IMR-90 (cell line): ENCODE measurements around the gene DRD5. TPM values are rescaled to one million over a fixed set of nuclear protein-coding genes. Genes with fewer than 3 reads are reported as not detected.

Experiments
- ATAC-seq: fragments of 200-7000 bp; cut with Tn5 transposase; 2 replicates; pipeline ENCODE4 v1.9.1; 2020; ENCODE audit warnings: low read depth, mild to moderate bottlenecking, moderate library complexity
- BruUV-seq: library from RNA; stranded (reverse); fragments of 400-500 nt; replicated peaks from 2 replicates; lab custom pipeline; 2021; lab: Mats Ljungman, UMichigan
- CTCF ChIA-PET: fragments of 300-600 bp; formaldehyde crosslinking; extraction: SDS; loops from one replicate; lab custom pipeline; 2021; ENCODE audit warnings: antibody characterized with exemption; lab: Yijun Ruan, JAX
- POLR2A ChIA-PET: fragments of 300-600 bp; sonication (Branson Sonifier 250); formaldehyde crosslinking; loops from one replicate; lab custom pipeline; 2022; ENCODE audit warnings: antibody characterized with exemption; ENCODE audit not compliant: unreplicated experiment; lab: Charles Lee
- DNase-seq: peaks from one replicate; pipeline ENCODE4 v3.0.0; 2013
- H2AFZ ChIP-seq: replicated peaks from 2 replicates; pipeline ENCODE3; 2013; ENCODE audit warnings: low read length, mild to moderate bottlenecking; ENCODE audit not compliant: poor library complexity
- H2AK5ac ChIP-seq: 2 replicates; pipeline ENCODE4 v1.6.1; 2013; ENCODE audit warnings: low read depth, low read length, inconsistent platforms
- H2AK9ac ChIP-seq: replicated peaks from 2 replicates; pipeline ENCODE3; 2013; ENCODE audit warnings: mild to moderate bottlenecking, low read depth, low read length, moderate library complexity; ENCODE audit not compliant: poor library complexity
- H2BK120ac ChIP-seq: 2 replicates; pipeline ENCODE4 v1.6.1; 2013; ENCODE audit warnings: low read depth, low read length, inconsistent platforms
- H2BK15ac ChIP-seq: 3 replicates; pipeline ENCODE4 v1.6.1; 2013; ENCODE audit warnings: low read depth, low read length, inconsistent platforms
- H2BK20ac ChIP-seq: 2 replicates; pipeline ENCODE4 v1.6.1; 2013; ENCODE audit warnings: low read depth, mild to moderate bottlenecking, inconsistent platforms, low read length, moderate library complexity
- H2BK5ac ChIP-seq: 2 replicates; pipeline ENCODE4 v1.6.1; 2013; ENCODE audit warnings: mild to moderate bottlenecking, low read depth, low read length, inconsistent platforms; ENCODE audit not compliant: poor library complexity, severe bottlenecking
- H3K14ac ChIP-seq: replicated peaks from 2 replicates; pipeline ENCODE4 v1.6.1; 2013; ENCODE audit warnings: low read depth, low read length, inconsistent platforms
- H3K18ac ChIP-seq: 2 replicates; pipeline ENCODE4 v1.6.1; 2013; ENCODE audit warnings: low read depth, low read length, control low read depth
- H3K23ac ChIP-seq: 2 replicates; pipeline ENCODE4 v1.6.1; 2013; ENCODE audit warnings: low read depth, low read length, inconsistent platforms
- H3K27ac ChIP-seq: 2 replicates; pipeline ENCODE4 v1.5.1; 2013; ENCODE audit warnings: mild to moderate bottlenecking, control low read depth, low read length; ENCODE audit not compliant: insufficient read depth
- H3K27me3 ChIP-seq: 2 replicates; pipeline ENCODE4 v1.6.1; 2013; ENCODE audit warnings: low read length; ENCODE audit not compliant: control insufficient read depth, insufficient read depth
- H3K36me3 ChIP-seq: 2 replicates; pipeline ENCODE4 v1.6.1; 2013; ENCODE audit warnings: low read length, mixed read lengths; ENCODE audit not compliant: control insufficient read depth, insufficient read depth
- H3K4ac ChIP-seq: 2 replicates; pipeline ENCODE4 v1.6.1; 2013; ENCODE audit warnings: low read depth, low read length, inconsistent platforms
- H3K4me1 ChIP-seq: 2 replicates; pipeline ENCODE4 v1.6.1; 2013; ENCODE audit warnings: low read length, mixed read lengths; ENCODE audit not compliant: control insufficient read depth, insufficient read depth
- H3K4me2 ChIP-seq: 2 replicates; pipeline ENCODE4 v1.6.1; 2013; ENCODE audit warnings: low read depth, mild to moderate bottlenecking, control low read depth, low read length, moderate library complexity
- H3K4me3 ChIP-seq: 2 replicates; pipeline ENCODE4 v1.5.1; 2013; ENCODE audit warnings: low read depth, mild to moderate bottlenecking, control low read depth, low read length, moderate library complexity; ENCODE audit not compliant: insufficient read depth
- H3K56ac ChIP-seq: 2 replicates; pipeline ENCODE4 v1.6.1; 2013; ENCODE audit warnings: low read length, inconsistent platforms; ENCODE audit not compliant: insufficient read depth; ENCODE audit errors: extremely low read depth
- H3K79me1 ChIP-seq, 2 experiments: 2 replicates each; pipeline ENCODE4 v1.6.1; 2013; ENCODE audit warnings: low read length in 2 of 2, inconsistent platforms in 1 of 2, low read depth in 1 of 2
- H3K9ac ChIP-seq: 2 replicates; pipeline ENCODE4 v1.6.1; 2013; ENCODE audit warnings: low read depth, low read length, control low read depth
- H3K9me1 ChIP-seq: 2 replicates; pipeline ENCODE4 v1.6.1; 2013; ENCODE audit warnings: low read length, inconsistent platforms; ENCODE audit not compliant: insufficient read depth
- H3K9me3 ChIP-seq: 2 replicates; pipeline ENCODE4 v1.6.1; 2013; ENCODE audit warnings: low read length; ENCODE audit not compliant: control insufficient read depth, insufficient read depth
- H4K20me1 ChIP-seq: 2 replicates; pipeline ENCODE4 v1.6.1; 2013; ENCODE audit warnings: low read length, inconsistent platforms; ENCODE audit not compliant: insufficient read depth
- H4K5ac ChIP-seq: 2 replicates; pipeline ENCODE4 v1.6.1; 2013; ENCODE audit warnings: mild to moderate bottlenecking, low read depth, low read length, control low read depth
- H4K8ac ChIP-seq, 2 experiments: 2 replicates each; pipeline ENCODE4 v1.6.1; 2013; ENCODE audit warnings: low read depth in 2 of 2, low read length in 2 of 2, control low read depth in 1 of 2, inconsistent platforms in 1 of 2
- H4K91ac ChIP-seq: 2 replicates; pipeline ENCODE4 v1.6.1; 2013; ENCODE audit warnings: low read depth, low read length, inconsistent platforms; ENCODE audit not compliant: insufficient read depth
- CTCF ChIP-seq: conservative IDR thresholded peaks from 2 replicates; pipeline ENCODE4 v1.5.1; 2012; ENCODE audit warnings: mild to moderate bottlenecking, low read depth, low read length, improper control_type of control experiment
- FOS ChIP-seq: fragments of 150-350 bp; IDR thresholded peaks from 2 replicates; pipeline ENCODE4 v1.6.1; 2016; ENCODE audit warnings: low read depth, low read length
- MXI1 ChIP-seq: IDR thresholded peaks from 2 replicates; pipeline ENCODE4 v1.6.1; 2012; ENCODE audit warnings: low read depth, mild to moderate bottlenecking, low read length, moderate library complexity, borderline replicate concordance
- RCOR1 ChIP-seq: IDR thresholded peaks from 2 replicates; pipeline ENCODE4 v1.6.1; 2012; ENCODE audit warnings: mild to moderate bottlenecking, low read length, improper control_type of control experiment; ENCODE audit not compliant: insufficient replicate concordance
- SMC3 ChIP-seq: fragments of 150-350 bp; IDR thresholded peaks from 2 replicates; pipeline ENCODE4 v1.6.1; 2016; ENCODE audit warnings: low read depth, mild to moderate bottlenecking, antibody characterized with exemption, low read length, moderate library complexity
- WGBS, 2 experiments: methylation state at CpG; one replicate each; pipeline versions ENCODE4 v1.1.5 to v1.1.7; 2013; ENCODE audit warnings: missing lambda C conversion rate in 2 of 2; ENCODE audit not compliant: insufficient read length in 1 of 2; ENCODE audit errors: extremely low coverage in 2 of 2; 5-methylcytosine and 5-hydroxymethylcytosine counted together
- dilution Hi-C: fragments of 300-500 bp; cut with HindIII; formaldehyde crosslinking; loops from one replicate; pipeline ENCODE4 v1.14.3; 2018; ENCODE audit warnings: low sequenced_read_pairs; ENCODE audit not compliant: unreplicated experiment
- in situ Hi-C: fragments of 300-500 bp; cut with MboI; formaldehyde crosslinking; loops from 3 replicates; pipeline ENCODE4 v1.14.3; 2019; ENCODE audit warnings: low sequenced_read_pairs, inconsistent platforms, mixed read lengths
- intact Hi-C: fragments of 100-400 bp; cut with micrococcal nuclease; formaldehyde crosslinking; loops from 2 replicates; pipeline ENCODE4 v1.10.0; 2022
- polyA plus RNA-seq, 3 experiments: library from polyadenylated mRNA; depleted of rRNA; stranded (reverse); fragments of >200 nt; gene quantifications; 2 replicates each; pipeline ENCODE4 v1.2.3, GENCODE V29; 2012; ENCODE audit warnings: low replicate concordance in 1 of 3
- total RNA-seq: library from RNA; depleted of rRNA; stranded (reverse); fragments of >200 nt; gene quantifications from 2 replicates; pipeline ENCODE4 v1.2.3, GENCODE V29; 2012

The DRD5 gene
- total and polyA plus RNA-seq, 2 of the 4 experiments (the other 2 are of a cell fraction): not detected

GRCh38 chr4:9832640-9833039 lies 51.2 kb downstream of the DRD5 start:
- Histone ChIP-seq H4K91ac (no peak overlapping the region), H3K23ac (no peak overlapping the region), H2BK5ac (no peak overlapping the region), H3K79me1 (no peaks in the 10 kb centered on the region), H3K14ac (no peak overlapping the region), H3K27ac (no peak overlapping the region), H3K27me3 (no peaks in the 10 kb centered on the region), H4K20me1 (no peaks in the 10 kb centered on the region), H3K18ac (no peak overlapping the region), H3K9me1 (no peaks in the 10 kb centered on the region), H2AK5ac (no peak overlapping the region), H4K8ac (no peak overlapping the region), H3K4ac (no peak overlapping the region), H3K9me3 (peaks cover 13% of the 10 kb centered on the region), H4K5ac (no peak overlapping the region), H3K4me2 (no peak overlapping the region), H3K4me3 (no peak overlapping the region), H3K4me1 (no peaks in the 10 kb centered on the region), H2BK120ac (no peak overlapping the region), H3K56ac (no peak overlapping the region), H2AFZ (no peak overlapping the region), H2BK15ac (no peak overlapping the region), H2AK9ac (no peak overlapping the region), H2BK20ac (no peak overlapping the region), H3K9ac (no peak overlapping the region), H3K36me3 (no peaks in the 10 kb centered on the region)
- DNase-seq: no peak
- POLR2A ChIA-PET: no interaction called here
- CTCF ChIA-PET: no interaction called here
- in situ Hi-C loops: no loop called here
- intact Hi-C loops: no loop called here
- dilution Hi-C loops: no loop called here
- ATAC-seq: no peak
- BruUV-seq: no TSS peak
- WGBS, 2 experiments: no CpG with 5 or more reads among the region's 2 CpGs
- TF ChIP-seq CTCF (no peak), FOS (no peak), SMC3 (no peak), RCOR1 (no peak), MXI1 (no peak)
